ENCODE results near the gene PDILT. TPM values are rescaled to one million over a fixed set of nuclear protein-coding genes. Genes with fewer than 3 reads are reported as not detected.
"Not testable (repeated sequence)": the region's sequence is repeated elsewhere in the genome, so short reads cannot be mapped to it uniquely, and the experiment has no call there.

Gene PDILT
- total RNA-seq, 1 donor from 2014 or later = not detected

DNA sequence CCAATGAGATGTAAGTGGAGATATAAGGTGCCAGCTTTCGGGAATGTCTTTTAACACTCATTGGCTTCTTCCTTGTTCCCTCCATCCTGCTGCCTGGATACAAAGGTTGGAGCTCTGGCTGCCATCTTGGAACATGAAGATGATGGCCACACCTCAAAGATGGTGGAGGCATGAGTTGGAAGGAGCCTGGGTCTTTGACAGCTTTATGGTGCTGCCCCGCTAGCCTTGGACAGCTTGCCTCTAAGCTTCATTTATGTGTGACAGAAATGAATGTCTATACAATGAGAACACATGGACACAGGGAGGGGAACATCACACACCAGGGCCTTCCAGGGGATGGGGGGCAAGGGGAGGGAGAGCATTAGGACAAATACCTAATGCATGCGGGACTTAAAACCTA lies 90.8 kb downstream of the PDILT start:
- H3K36me3 ChIP-seq = no peaks in the 10 kb centered on the region
- no peak overlapping the region for H3K4me3 ChIP-seq
- no peak for TF ChIP-seq POLR2AphosphoS5 (IDR thresholded peaks at IDR 0.05; ENCODE audit: insufficient read depth in 1 of 2, low read depth in 1 of 2)
- TF ChIP-seq POLR2A (IDR thresholded peaks at IDR 0.05) = no peak
- TF ChIP-seq, protein P1, sequence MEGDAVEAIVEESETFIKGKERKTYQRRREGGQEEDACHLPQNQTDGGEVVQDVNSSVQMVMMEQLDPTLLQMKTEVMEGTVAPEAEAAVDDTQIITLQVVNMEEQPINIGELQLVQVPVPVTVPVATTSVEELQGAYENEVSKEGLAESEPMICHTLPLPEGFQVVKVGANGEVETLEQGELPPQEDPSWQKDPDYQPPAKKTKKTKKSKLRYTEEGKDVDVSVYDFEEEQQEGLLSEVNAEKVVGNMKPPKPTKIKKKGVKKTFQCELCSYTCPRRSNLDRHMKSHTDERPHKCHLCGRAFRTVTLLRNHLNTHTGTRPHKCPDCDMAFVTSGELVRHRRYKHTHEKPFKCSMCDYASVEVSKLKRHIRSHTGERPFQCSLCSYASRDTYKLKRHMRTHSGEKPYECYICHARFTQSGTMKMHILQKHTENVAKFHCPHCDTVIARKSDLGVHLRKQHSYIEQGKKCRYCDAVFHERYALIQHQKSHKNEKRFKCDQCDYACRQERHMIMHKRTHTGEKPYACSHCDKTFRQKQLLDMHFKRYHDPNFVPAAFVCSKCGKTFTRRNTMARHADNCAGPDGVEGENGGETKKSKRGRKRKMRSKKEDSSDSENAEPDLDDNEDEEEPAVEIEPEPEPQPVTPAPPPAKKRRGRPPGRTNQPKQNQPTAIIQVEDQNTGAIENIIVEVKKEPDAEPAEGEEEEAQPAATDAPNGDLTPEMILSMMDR (IDR thresholded peaks at IDR 0.05) = no peak
- no peaks in the 10 kb centered on the region for H3K27me3 ChIP-seq
- H3K27ac ChIP-seq = no peak overlapping the region
- no peaks in the 10 kb centered on the region for H3K9me3 ChIP-seq
- no peaks in the 10 kb centered on the region for H3K4me1 ChIP-seq
- intact Hi-C loops (cut with DNase I) = no loop called here
- no peak for DNase-seq (ENCODE audit: extremely low spot score in 2 of 2)

DNA sequence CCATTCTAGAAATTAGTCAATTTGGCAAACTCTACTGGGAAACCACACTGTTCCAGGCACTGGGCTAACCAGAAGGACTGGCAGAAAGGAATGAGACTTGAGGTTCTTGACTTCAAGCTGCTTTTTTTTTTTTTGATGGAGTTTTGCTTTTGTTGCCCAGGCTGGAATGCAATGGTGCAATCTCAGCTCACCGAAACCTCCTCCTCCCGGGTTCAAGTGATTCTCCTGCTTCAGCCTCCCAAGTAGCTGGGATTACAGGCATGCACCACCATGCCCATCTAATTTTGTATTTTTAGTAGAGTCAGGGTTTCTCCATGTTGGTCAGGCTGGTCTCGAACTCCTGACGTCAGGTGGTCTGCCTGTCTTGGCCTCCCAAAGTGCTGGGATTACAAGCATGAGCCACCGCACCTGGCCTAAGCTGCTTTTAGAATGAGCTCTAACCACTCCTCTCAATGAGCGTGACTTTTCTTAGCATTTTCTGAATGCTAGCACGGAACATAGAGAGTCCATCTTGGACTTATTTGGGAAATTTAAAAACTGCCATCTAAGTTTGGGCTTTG lies 91.9 kb downstream of the PDILT start:
- H3K4me3 ChIP-seq; intact Hi-C loops (cut with DNase I); H3K4me1 ChIP-seq; H3K9me3 ChIP-seq; H3K36me3 ChIP-seq; H3K27ac ChIP-seq; H3K27me3 ChIP-seq; DNase-seq (ENCODE audit: extremely low spot score in 2 of 2): not testable (repeated sequence)

DNA sequence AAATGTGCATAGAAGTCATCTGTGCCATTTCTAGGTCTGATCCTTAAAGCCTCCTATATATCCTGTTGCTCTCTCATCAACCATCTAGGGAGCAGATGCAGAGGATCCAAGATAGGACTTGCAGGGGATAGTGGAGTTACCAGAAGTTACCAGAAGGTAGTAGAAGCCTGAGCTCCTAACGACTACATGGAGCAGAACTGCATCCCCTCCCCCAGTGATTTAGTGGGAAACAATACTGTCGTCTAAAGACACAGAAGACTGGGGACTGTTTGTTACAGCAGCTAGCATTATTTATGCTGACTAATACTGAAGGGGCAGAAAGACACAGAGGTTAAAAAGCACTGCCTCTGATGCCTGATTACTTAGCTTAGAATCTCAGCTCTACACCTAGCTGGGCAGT lies 93.0 kb downstream of the PDILT start:
- DNase-seq (ENCODE audit: extremely low spot score in 2 of 2) = no peak
- H3K36me3 ChIP-seq = no peaks in the 10 kb centered on the region
- H3K4me1 ChIP-seq = no peaks in the 10 kb centered on the region
- H3K27me3 ChIP-seq = no peaks in the 10 kb centered on the region
- intact Hi-C loops (cut with DNase I) = no loop called here
- no peak overlapping the region for H3K4me3 ChIP-seq
- H3K27ac ChIP-seq = no peak overlapping the region
- no peaks in the 10 kb centered on the region for H3K9me3 ChIP-seq
- TF ChIP-seq POLR2A (IDR thresholded peaks at IDR 0.05) (no peak), POLR2AphosphoS5 (IDR thresholded peaks at IDR 0.05; ENCODE audit: insufficient read depth in 1 of 2, low read depth in 1 of 2) (no peak)
- TF ChIP-seq, protein P1 (IDR thresholded peaks at IDR 0.05) = no peak

DNA sequence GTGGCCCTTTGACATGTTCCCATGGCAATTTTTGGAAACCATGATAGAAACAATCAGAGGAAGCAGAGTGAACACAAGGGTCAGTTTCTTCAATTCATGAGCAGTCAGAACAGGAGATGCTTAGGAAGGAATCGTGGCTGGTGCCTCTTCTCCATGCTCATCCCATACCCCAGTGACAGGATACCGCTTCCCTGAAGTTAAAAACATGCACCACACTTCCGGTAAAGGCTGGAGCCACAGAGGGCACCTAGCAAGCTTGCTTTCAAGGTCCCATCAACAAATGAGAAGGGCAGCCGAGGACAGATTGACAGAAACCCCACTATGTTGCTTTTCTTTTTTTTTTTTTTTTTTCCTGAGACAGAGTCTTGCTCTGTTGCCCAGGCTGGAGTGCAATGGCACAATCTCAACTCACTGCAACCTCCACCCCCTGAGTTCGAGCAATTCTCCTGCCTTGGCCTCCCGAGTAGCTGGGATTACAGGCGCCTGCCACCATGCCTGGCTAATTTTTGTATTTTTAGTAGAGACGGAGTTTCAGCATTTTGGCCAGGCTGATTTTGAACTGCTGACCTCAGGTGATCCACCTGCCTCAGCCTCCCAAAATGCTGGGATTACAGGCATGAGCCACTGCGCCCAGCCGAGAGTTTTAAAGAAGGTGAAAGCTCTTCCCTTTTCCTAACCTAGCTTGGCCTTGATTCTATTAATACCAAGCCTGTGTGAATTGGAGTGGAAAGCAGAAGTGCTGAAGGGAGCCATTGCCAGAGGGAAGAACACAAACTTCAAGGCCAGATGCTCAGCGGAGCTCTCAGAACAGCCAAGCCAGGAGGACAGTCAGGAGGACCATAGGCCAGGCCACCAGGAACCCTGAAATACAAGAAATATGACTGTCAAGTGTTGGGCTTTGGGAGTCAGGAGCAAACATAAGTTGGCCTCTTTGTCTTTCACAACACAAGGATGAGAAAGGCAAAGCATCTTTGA lies 93.8 kb downstream of the PDILT start:
- no peak overlapping the region for H3K27ac ChIP-seq
- DNase-seq (ENCODE audit: extremely low spot score in 2 of 2) = no peak
- H3K4me3 ChIP-seq = no peak overlapping the region
- no peaks in the 10 kb centered on the region for H3K9me3 ChIP-seq
- H3K27me3 ChIP-seq = no peaks in the 10 kb centered on the region
- no peaks in the 10 kb centered on the region for H3K36me3 ChIP-seq
- intact Hi-C loops (cut with DNase I) = no loop called here
- TF ChIP-seq POLR2A (IDR thresholded peaks at IDR 0.05) = no peak
- no peak for TF ChIP-seq POLR2AphosphoS5 (IDR thresholded peaks at IDR 0.05; ENCODE audit: insufficient read depth in 1 of 2, low read depth in 1 of 2)
- TF ChIP-seq, protein P1 (IDR thresholded peaks at IDR 0.05) = no peak
- no peaks in the 10 kb centered on the region for H3K4me1 ChIP-seq

DNA sequence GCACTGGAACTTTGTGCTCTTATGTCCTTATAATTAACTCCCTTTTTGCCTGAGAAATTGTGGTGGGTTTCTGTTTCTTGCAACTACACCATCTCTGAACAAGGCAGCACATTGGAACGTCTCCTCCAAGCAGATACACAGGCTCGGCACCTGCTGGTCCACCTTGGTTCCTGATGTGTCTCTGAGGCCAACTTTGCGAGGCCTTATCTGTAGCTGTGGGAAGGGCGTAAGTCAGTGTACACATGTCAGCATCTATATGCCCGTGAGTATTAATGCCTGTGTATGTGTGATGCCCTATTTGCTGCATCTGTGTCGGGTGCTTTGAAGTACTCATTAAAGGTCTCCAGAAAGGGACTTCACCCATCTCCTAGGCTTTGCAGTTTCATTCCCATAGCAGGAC lies 94.8 kb downstream of the PDILT start:
- H3K27ac ChIP-seq = no peak overlapping the region
- H3K4me3 ChIP-seq = no peak overlapping the region
- no peaks in the 10 kb centered on the region for H3K27me3 ChIP-seq
- no peak for TF ChIP-seq POLR2A (IDR thresholded peaks at IDR 0.05)
- TF ChIP-seq, protein P1 (IDR thresholded peaks at IDR 0.05) = no peak
- no peak for TF ChIP-seq POLR2AphosphoS5 (IDR thresholded peaks at IDR 0.05; ENCODE audit: insufficient read depth in 1 of 2, low read depth in 1 of 2)
- no peak for DNase-seq (ENCODE audit: extremely low spot score in 2 of 2)
- no peaks in the 10 kb centered on the region for H3K9me3 ChIP-seq
- no peaks in the 10 kb centered on the region for H3K4me1 ChIP-seq
- no peaks in the 10 kb centered on the region for H3K36me3 ChIP-seq
- intact Hi-C loops (cut with DNase I) = no loop called here

Other genes starting within 250 kb of the PDILT start
- gene GP2, start 77.2 kb downstream of the PDILT start, total RNA-seq = not detected
- gene UMOD, start 52.0 kb downstream of the PDILT start, total RNA-seq = not detected
- 2.9 TPM for gene ACSM5, start 4.8 kb upstream of the PDILT start, total RNA-seq
- gene ACSM2A, start 46.8 kb upstream of the PDILT start, total RNA-seq = not detected
- not detected for gene ACSM2B, start 171.6 kb upstream of the PDILT start, total RNA-seq